ENCODE measurements around the gene EXOSC5. TPM values are rescaled to one million over a fixed set of nuclear protein-coding genes. Genes with fewer than 3 reads are reported as not detected.
"Not testable (repeated sequence)": the region's sequence is repeated elsewhere in the genome, so short reads cannot be mapped to it uniquely, and the experiment has no call there.

The EXOSC5 gene
- total RNA-seq, 1 experiment from 2014 or later = 45.8 TPM

- DNase-seq (ENCODE audit: unreplicated experiment) = peak; percentile 85
- peak overlapping the region; percentile 87 for H3K27ac Mint-ChIP-seq (ENCODE audit: low read depth, unreplicated experiment)
- no peak overlapping the region for H3K4me3 Mint-ChIP-seq (ENCODE audit: unreplicated experiment)
- intact Hi-C loops (cut with micrococcal nuclease) = no loop called here
- H3K27me3 Mint-ChIP-seq (ENCODE audit: insufficient read depth, unreplicated experiment) = no peaks in the 10 kb centered on the region
- H3K36me3 Mint-ChIP-seq (ENCODE audit: insufficient read depth, unreplicated experiment) = peaks cover 80% of the 10 kb centered on the region
- peaks cover 8% of the 10 kb centered on the region for H3K4me1 Mint-ChIP-seq (ENCODE audit: insufficient read depth, unreplicated experiment)
- CTCF ChIA-PET = interaction anchor here (0.6 to 1.2 kb wide), 4 partner anchors 54 to 797 kb away, joined by 3 to 4 read pairs (median 4); no protein-coding TSS in a partner anchor
- POLR2A ChIA-PET = interaction anchor here (1.1 kb wide), 1 partner anchor 23 kb away, joined by 3 read pairs; no protein-coding TSS in a partner anchor
- no peaks in the 10 kb centered on the region for H3K9me3 Mint-ChIP-seq (ENCODE audit: unreplicated experiment)
- no TSS peak for BruUV-seq (replicated peaks)
- TF ChIP-seq CTCF (IDR thresholded peaks at IDR 0.05; ENCODE audit: unreplicated experiment) = no peak
These were observed 10.7 kb downstream of the EXOSC5 start for GRCh38 chr19:41386442-41386841.

DNA sequence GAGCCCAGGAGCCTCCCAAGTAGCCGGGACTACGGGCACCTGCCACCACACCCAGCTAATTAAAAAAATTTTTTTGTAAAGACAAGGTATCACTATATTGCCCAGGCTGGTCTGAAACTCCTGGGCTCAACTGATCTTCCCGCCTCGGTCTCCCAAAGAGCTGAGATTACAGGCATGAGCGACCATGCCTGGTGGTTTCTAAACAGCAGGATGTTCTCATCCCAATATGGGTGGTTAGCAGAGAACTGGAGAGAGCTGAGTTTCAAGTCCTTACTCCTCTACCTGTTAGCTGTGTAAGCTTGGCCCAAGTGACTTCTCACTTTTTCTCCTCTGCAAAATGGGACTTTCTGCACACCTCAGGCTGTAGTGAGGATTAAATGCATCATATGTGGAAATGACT is 12.8 kb downstream of the EXOSC5 start:
- no peaks in the 10 kb centered on the region for H3K9me3 Mint-ChIP-seq (ENCODE audit: unreplicated experiment)
- peaks cover 18% of the 10 kb centered on the region for H3K4me1 Mint-ChIP-seq (ENCODE audit: insufficient read depth, unreplicated experiment)
- BruUV-seq (replicated peaks) = no TSS peak
- no peaks in the 10 kb centered on the region for H3K27me3 Mint-ChIP-seq (ENCODE audit: insufficient read depth, unreplicated experiment)
- H3K4me3 Mint-ChIP-seq (ENCODE audit: unreplicated experiment) = no peak overlapping the region
- POLR2A ChIA-PET = interaction anchor here (0.5 to 1.4 kb wide), 3 partner anchors 12 to 1976 kb away, joined by 3 to 6 read pairs (median 5); partner anchors contain the start of gene B9D2
- intact Hi-C loops (cut with micrococcal nuclease) = no loop called here
- no peak for TF ChIP-seq CTCF (IDR thresholded peaks at IDR 0.05; ENCODE audit: unreplicated experiment)
- CTCF ChIA-PET = interaction anchor here (0.6 to 1.2 kb wide), 5 partner anchors 9 to 1393 kb away, joined by 3 to 11 read pairs (median 4); no protein-coding TSS in a partner anchor
- H3K27ac Mint-ChIP-seq (ENCODE audit: low read depth, unreplicated experiment) = no peak overlapping the region
- no peak for DNase-seq (ENCODE audit: unreplicated experiment)
- peaks cover 59% of the 10 kb centered on the region for H3K36me3 Mint-ChIP-seq (ENCODE audit: insufficient read depth, unreplicated experiment)

DNA sequence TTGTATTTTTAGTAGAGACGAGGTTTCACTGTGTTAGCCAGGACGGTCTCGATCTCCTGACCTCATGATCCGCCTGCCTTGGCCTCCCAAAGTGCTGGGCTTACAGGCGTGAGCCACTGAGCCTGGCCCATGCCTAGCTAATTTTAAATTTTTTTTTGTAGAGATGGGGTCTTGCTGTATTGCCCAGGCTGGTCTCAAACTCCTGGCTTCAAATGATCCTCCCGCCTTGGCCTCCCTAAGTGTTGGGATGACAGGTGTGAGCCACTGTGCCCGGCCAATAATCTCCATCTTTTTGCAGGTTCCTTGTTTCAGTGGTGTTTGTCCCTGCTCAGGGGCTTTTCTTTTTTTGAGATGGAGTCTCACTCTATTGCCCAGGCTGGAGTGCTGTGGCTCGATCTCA is 15.6 kb downstream of the EXOSC5 start:
- POLR2A ChIA-PET = interaction anchor here (1.5 to 2.8 kb wide), 2 partner anchors 14 to 18 kb away, joined by 5 to 19 read pairs; partner anchors contain the start of gene B9D2
- H3K27me3 Mint-ChIP-seq (ENCODE audit: insufficient read depth, unreplicated experiment); CTCF ChIA-PET: not testable (repeated sequence)

GRCh38 chr19:41377977-41378709 is 19.0 kb downstream of the EXOSC5 start:
- H3K27me3 Mint-ChIP-seq (ENCODE audit: insufficient read depth, unreplicated experiment) = no peaks in the 10 kb centered on the region
- H3K27ac Mint-ChIP-seq (ENCODE audit: low read depth, unreplicated experiment) = no peak overlapping the region
- DNase-seq (ENCODE audit: unreplicated experiment) = no peak
- H3K36me3 Mint-ChIP-seq (ENCODE audit: insufficient read depth, unreplicated experiment) = peaks cover 15% of the 10 kb centered on the region
- intact Hi-C loops (cut with micrococcal nuclease) = no loop called here
- TF ChIP-seq CTCF (IDR thresholded peaks at IDR 0.05; ENCODE audit: unreplicated experiment) = no peak
- ChIA-PET CTCF (interaction anchor here (0.6 kb wide), 1 partner anchor 28 kb away, joined by 3 read pairs; no protein-coding TSS in a partner anchor), POLR2A (interaction anchor here (0.8 to 1.5 kb wide), 3 partner anchors 10 to 61 kb away, joined by 3 to 6 read pairs (median 5); partner anchors contain the start of gene B9D2)
- no peaks in the 10 kb centered on the region for H3K9me3 Mint-ChIP-seq (ENCODE audit: unreplicated experiment)
- no TSS peak for BruUV-seq (replicated peaks)
- H3K4me3 Mint-ChIP-seq (ENCODE audit: unreplicated experiment) = no peak overlapping the region
- H3K4me1 Mint-ChIP-seq (ENCODE audit: insufficient read depth, unreplicated experiment) = peaks cover 35% of the 10 kb centered on the region

More for the DNA sequence above, 15.6 kb downstream of the EXOSC5 start:
- DNase-seq (ENCODE audit: unreplicated experiment); H3K27ac Mint-ChIP-seq (ENCODE audit: low read depth, unreplicated experiment); H3K4me3 Mint-ChIP-seq (ENCODE audit: unreplicated experiment); H3K9me3 Mint-ChIP-seq (ENCODE audit: unreplicated experiment); BruUV-seq (replicated peaks); intact Hi-C loops (cut with micrococcal nuclease): not testable (repeated sequence)
- Mint-ChIP-seq H3K36me3 (ENCODE audit: insufficient read depth, unreplicated experiment) (peaks cover 34% of the 10 kb centered on the region), H3K4me1 (ENCODE audit: insufficient read depth, unreplicated experiment) (peaks cover 31% of the 10 kb centered on the region)
